Measurements from ENCODE around the gene USH2A.

USH2A gene

GRCh38 chr1:215645182-215645581 is 778.1 kb downstream of the USH2A start:
- DNase-seq (ENCODE audit: low spot score): no peak

GRCh38 chr1:215643592-215644321 is 779.5 kb downstream of the USH2A start:
- no peak for DNase-seq (ENCODE audit: low spot score)

GRCh38 chr1:215640429-215641148 is 782.7 kb downstream of the USH2A start:
- no peak for DNase-seq (ENCODE audit: low spot score)

- DNase-seq (ENCODE audit: low spot score): no peak
Measured at GRCh38 chr1:215637041-215637573, 786.1 kb downstream of the USH2A start.

- DNase-seq (ENCODE audit: low spot score): no peak
Measured at GRCh38 chr1:215636258-215636965, 786.8 kb downstream of the USH2A start.

GRCh38 chr1:215635827-215636226 is 787.4 kb downstream of the USH2A start:
- no peak for DNase-seq (ENCODE audit: low spot score)

- DNase-seq (ENCODE audit: low spot score): peak; percentile 17
Measured at GRCh38 chr1:215631489-215631888, 791.8 kb downstream of the USH2A start.

GRCh38 chr1:215631040-215631439 is 792.2 kb downstream of the USH2A start:
- DNase-seq (ENCODE audit: low spot score): no peak

- no peak for DNase-seq (ENCODE audit: low spot score)
Measured at GRCh38 chr1:215625949-215626348, 797.3 kb downstream of the USH2A start.

- DNase-seq (ENCODE audit: low spot score): no peak
Measured at GRCh38 chr1:215623162-215623561, 800.1 kb downstream of the USH2A start.

- DNase-seq (ENCODE audit: low spot score): no peak
Measured at GRCh38 chr1:215617979-215618378, 805.3 kb downstream of the USH2A start.

- no peak for DNase-seq (ENCODE audit: low spot score)
Measured at GRCh38 chr1:215612391-215612790, 810.9 kb downstream of the USH2A start.

GRCh38 chr1:215608646-215609045 is 814.6 kb downstream of the USH2A start:
- no peak for DNase-seq (ENCODE audit: low spot score)

- no peak for DNase-seq (ENCODE audit: low spot score)
Measured at GRCh38 chr1:215607412-215607811, 815.8 kb downstream of the USH2A start.

GRCh38 chr1:215606564-215607168 is 816.6 kb downstream of the USH2A start:
- peak; percentile 11 for DNase-seq (ENCODE audit: low spot score)

GRCh38 chr1:215606036-215606435 is 817.2 kb downstream of the USH2A start:
- no peak for DNase-seq (ENCODE audit: low spot score)

- no peak for DNase-seq (ENCODE audit: low spot score)
Measured at GRCh38 chr1:215605011-215605621, 818.1 kb downstream of the USH2A start.

GRCh38 chr1:215603319-215603718 is 819.9 kb downstream of the USH2A start:
- no peak for DNase-seq (ENCODE audit: low spot score)

- no peak for DNase-seq (ENCODE audit: low spot score)
Measured at GRCh38 chr1:215601276-215601675, 822.0 kb downstream of the USH2A start.

GRCh38 chr1:215600867-215601266 is 822.4 kb downstream of the USH2A start:
- DNase-seq (ENCODE audit: low spot score): no peak

- DNase-seq (ENCODE audit: low spot score): no peak
Measured at GRCh38 chr1:215600258-215600792, 822.9 kb downstream of the USH2A start.
